ENCODE data around the gene NUP62.
"Not testable (repeated sequence)": the region's sequence is repeated elsewhere in the genome, so short reads cannot be mapped to it uniquely, and the experiment has no call there.

The NUP62 gene

DNA sequence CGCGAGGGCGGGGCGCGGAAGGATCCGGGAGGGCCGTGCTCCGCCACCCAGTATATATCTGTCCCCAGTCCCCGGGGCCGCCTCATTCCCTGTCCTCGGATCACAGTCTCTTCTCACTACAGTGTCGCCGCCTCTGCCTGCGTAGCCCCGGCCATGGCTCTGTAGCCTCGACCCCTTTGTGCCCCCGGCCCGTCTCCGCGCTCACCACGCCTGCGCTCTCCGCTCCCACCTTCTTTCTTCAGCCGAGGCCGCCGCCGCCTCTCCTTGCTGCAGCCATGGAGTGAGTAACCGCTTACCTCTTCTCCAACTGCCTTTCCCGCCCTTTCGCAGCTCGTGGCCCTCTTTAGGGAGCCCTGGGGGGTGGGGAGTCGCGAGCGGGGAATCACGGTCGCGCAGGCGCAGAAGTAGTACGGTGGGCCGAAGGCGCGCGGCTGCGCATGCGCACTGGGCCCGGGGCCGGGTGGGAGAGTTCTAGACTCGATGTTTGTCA is at the start of gene NUP62, which contains the start of gene ATF5:
Gene NUP62 (minus strand): TSS at position 384 of the 490 bp plus-strand sequence. CDS start 19,697 bp downstream, outside the sequence.
Gene ATF5 (plus strand): TSS at position 85 of the 490 bp plus-strand sequence. CDS start 1,646 bp downstream, outside the sequence.
- DNase-seq (ENCODE audit: low read depth in 2 of 2), result peak; percentile 85 to 88

- no peak for DNase-seq (ENCODE audit: low read depth in 2 of 2)
These were observed 49.0 kb upstream of the NUP62 start for GRCh38 chr19:49978324-49978723.

DNA sequence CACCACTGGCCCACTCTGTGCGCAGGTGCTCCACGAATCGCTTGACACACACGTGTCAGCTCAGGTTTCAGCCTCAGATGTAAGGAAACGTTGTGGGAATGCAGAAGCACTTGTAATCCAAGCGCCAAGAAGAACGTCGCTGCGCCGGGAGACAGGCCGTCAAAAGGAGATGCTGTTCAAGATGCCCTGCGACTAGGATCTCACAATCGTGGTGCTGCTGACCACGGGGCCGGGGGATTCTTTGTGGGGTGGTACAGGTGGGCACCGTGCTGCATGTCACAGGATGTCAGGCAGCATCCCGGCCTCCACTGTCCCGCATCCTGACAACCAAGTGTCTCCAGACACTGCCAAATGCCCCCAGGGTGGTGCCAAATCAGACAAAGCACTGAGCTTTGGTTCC is 48.6 kb upstream of the NUP62 start:
- no peak for DNase-seq (ENCODE audit: low read depth in 2 of 2)

GRCh38 chr19:49977076-49977475 is 47.8 kb upstream of the NUP62 start:
- no peak for DNase-seq (ENCODE audit: low read depth in 2 of 2)

GRCh38 chr19:49976496-49976895 is 47.2 kb upstream of the NUP62 start:
- no peak for DNase-seq (ENCODE audit: low read depth in 2 of 2)

DNA sequence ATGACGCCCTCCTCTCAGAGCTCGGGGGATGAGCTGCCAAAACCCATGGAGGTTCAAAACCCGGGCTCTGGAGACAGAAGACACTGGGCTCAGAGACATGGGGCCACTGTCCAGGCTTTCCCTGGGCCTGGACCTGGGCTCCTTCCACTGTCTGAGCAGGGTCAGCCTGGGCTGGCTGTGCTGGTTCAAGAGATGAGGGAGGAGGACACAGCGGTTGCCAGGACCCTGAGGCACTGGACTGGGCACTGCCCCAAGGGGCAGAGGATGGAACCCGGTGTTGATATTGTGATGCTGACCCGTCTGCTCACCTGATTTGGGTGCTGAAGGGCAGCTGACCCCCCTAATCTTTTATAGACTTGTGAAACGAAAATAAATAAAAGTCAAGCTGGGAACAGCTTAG is 45.7 kb upstream of the NUP62 start:
- no peak for DNase-seq (ENCODE audit: low read depth in 2 of 2)

GRCh38 chr19:49973987-49974386 is 44.7 kb upstream of the NUP62 start:
- DNase-seq (ENCODE audit: low read depth in 2 of 2), result no peak

DNA sequence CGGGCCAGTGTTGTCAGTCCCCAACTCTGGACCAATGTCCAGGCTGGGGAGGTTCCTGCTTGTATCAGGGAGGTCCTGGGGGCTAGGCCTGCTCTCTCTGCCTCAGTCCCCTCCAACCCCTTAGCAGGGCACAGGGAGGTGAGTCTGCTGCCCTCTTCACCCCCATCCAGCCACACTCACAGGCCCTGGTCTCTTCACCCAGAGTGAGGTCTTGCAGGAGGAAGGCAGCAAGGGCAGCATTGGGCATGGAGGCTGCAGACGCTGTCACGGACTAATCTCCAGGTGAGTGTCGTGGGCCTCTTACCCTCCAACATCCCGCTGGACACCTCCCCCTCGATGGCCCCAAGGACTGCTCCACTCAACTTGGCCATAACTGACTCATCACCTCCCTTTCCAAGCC is 43.5 kb upstream of the NUP62 start:
- DNase-seq (ENCODE audit: low read depth in 2 of 2), result no peak

DNA sequence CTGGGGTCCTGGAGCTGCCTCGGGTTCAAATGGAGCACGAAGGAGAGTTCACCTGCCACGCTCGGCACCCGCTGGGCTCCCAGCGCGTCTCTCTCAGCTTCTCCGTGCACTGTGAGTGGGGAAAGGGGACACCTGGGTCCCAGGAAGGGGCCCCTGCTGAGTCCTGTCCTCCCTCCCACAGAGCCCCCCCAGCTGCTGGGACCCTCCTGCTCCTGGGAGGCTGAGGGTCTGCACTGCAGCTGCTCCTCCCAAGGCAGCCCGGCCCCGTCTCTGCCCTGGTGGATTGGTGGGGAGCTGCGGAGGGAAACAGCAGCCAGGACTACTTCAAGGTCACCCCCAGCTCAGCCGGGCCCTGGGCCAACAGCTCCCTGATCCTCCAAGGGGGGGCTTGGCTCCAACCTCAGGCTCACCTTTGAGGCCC is 42.7 kb upstream of the NUP62 start:
- no peak for DNase-seq (ENCODE audit: low read depth in 2 of 2)

DNA sequence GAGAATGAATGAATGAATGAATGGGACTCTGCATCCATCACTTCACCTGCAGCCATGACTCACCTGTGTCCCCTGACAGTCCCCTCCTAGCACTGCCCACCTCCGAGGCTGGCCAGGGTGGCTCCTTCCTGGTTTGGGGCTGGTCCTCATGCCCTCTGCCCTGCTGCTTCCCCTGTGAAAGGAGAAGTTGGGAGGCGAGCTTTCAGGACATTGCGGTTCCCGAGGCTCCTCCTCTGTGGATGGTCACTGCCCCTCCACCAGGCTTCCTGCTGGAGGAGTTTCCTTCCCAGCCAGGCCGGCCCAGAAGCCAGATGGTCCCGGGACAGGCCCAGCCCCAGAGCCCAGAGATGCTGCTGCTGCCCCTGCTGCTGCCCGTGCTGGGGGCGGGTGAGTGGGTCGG is 40.1 kb upstream of the NUP62 start:
- DNase-seq (ENCODE audit: low read depth in 2 of 2), result not testable (repeated sequence)

DNA sequence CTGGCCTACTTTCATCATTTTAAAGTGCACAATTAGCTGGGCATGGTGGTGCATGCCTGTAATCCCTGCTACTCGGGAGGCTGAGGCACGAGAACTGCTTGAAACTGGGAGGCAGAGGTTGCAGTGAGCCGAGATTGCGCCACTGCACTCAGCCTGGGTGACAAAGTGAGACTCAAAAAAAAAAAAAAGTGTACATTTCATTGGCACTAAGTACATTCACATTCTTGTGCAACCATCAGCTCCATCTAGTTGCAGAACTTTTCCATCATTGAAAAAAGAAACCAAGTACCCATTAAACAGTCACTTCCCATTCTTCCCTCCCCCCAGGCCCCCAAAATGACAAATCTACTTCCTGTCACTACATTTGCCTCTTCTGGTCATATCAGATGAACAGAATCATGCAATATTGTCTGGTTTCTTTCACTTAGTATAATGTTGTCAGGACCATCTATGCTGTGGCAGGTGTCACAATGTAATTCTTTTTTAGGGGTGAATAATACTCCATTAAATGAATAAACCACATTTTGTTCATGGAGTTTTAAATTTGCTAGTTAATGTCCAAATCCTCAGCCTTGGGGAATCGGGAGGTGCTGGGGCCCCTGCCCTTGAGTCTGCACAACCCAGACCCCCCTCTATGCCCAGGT is 39.1 kb upstream of the NUP62 start:
- no peak for DNase-seq (ENCODE audit: low read depth in 2 of 2)

DNA sequence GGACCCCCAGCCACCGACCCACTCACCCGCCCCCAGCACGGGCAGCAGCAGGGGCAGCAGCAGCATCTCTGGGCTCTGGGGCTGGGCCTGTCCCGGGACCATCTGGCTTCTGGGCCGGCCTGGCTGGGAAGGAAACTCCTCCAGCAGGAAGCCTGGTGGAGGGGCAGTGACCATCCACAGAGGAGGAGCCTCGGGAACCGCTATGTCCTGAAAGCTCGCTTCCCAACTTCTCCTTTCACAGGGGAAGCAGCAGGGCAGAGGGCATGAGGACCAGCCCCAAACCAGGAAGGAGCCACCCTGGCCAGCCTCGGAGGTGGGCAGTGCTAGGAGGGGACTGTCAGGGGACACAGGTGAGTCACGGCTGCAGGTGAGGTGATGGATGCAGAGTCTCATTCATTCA is 31.7 kb upstream of the NUP62 start, which contains the start of gene SIGLEC11:
Gene SIGLEC11 (minus strand): TSS at position 193 of the 400 bp plus-strand sequence. CDS start 91 bp downstream, at position 102.
- not testable (repeated sequence) for DNase-seq (ENCODE audit: low read depth in 2 of 2)

DNA sequence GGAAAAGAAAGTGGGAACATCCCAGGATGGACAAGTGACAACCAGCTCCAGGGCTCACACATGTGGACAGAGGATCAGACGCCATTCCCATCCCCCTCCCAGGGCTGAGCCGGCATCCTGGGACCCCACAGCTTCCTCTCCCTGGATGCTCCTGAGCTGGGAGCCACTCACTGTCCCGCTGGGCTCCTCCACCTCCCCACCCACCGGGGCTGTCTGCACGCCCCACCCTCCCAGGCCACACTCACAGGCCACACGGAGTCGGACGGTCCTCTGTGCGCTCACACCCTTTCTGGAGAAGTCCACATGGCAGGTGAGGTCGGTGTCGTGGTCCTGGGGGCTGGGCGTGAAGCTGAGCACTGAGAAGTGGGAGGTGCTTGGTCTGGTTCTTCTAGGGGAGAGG is 30.6 kb upstream of the NUP62 start:
- not testable (repeated sequence) for DNase-seq (ENCODE audit: low read depth in 2 of 2)

DNA sequence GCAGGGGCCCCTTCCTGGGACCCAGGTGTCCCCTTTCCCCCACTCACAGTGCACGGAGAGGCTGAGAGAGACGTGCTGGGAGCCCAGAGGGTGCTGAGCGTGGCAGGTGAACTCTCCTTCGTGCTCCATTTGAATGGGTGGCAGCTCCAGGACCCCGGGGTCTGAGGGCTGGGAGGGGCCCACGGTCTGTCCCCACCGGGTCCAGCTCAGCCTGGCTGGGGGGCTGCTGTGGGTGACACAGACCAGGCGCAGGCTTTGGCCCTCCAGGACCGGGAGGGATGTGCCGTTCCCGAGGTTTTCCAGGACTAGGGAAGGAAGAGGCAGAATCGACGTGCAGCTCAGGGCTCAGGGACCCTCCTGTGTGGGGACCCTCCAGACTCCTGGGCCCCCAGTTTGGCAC is 29.3 kb upstream of the NUP62 start:
- DNase-seq (ENCODE audit: low read depth in 2 of 2), result not testable (repeated sequence)

- DNase-seq (ENCODE audit: low read depth in 2 of 2), result not testable (repeated sequence)
These were observed 28.8 kb upstream of the NUP62 start for GRCh38 chr19:49958144-49958543.

DNA sequence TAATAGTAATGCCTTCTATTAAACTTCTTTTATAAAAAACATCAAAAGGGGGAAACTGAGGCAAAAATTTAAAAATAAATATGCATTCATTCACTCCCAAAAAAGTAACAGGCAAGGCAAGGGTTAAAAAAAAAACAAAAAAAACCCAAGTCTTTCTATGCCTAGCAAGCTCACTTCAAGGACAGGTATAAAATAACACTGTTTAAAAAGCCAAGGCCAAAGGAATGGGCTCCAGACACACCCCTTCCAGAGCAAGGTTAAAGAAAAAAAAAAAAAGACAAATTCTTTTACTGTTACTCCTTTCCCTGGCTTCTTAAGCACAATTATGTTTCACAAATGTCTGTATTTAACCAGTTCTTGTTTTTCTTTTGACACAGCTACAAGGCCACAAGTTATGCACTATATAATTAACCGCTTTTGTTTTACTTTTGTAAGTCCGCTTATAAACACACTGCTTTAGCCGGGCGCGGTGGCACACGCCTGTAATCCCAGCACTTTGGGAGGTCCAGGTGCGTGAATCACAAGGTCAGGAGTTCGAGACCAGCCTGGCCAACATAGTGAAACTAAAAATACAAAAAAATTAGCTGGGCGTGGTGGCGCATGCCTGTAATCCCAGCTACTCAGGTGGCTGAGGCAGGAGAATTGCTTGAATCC is 28.1 kb upstream of the NUP62 start:
- no peak for DNase-seq (ENCODE audit: low read depth in 2 of 2)

- no peak for DNase-seq (ENCODE audit: low read depth in 2 of 2)
These were observed 26.8 kb upstream of the NUP62 start for GRCh38 chr19:49956115-49956495.

DNA sequence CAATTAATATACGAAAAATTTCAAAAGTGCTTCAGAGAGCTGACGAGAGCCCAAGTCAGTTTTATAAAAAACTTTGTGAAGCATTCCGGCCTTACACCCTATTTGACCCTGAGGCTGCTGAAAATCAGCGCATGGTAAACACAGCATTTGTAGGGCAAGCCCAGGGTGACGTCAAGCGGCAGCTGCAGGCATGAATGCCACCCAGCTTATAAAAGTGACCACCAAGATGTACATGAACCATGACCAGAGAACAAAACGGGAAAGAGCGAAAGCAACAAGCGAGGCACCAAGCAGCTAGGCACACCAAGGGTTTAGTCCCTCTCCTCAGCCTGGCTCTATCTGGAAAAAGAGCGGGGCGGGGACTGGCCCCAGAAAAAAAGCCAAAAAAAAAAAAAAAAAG is 25.6 kb upstream of the NUP62 start:
- DNase-seq (ENCODE audit: low read depth in 2 of 2), result no peak

GRCh38 chr19:49954092-49954829 is 25.0 kb upstream of the NUP62 start:
- no peak for DNase-seq (ENCODE audit: low read depth in 2 of 2)

GRCh38 chr19:49953416-49953815 is 24.1 kb upstream of the NUP62 start:
- DNase-seq (ENCODE audit: low read depth in 2 of 2), result no peak

DNA sequence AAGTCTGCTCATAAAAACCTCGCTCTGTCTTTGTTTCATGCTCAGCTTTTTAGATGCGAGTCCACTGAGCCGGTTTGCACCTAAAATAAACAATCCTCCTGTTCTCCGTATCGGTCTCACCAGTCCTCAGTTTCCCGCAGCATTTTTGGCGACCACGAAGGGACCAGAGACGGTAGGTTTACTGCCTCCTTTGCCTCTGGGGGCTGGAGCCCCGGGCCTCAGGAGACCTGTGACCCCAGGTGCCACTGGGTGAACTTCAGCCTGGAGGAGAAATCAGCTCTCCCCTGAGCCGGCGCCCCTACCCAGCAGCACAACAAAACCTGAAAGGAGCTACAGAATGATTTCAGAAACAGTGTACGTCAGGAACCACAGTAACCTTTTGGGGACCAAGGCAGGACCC is 23.6 kb upstream of the NUP62 start:
- DNase-seq (ENCODE audit: low read depth in 2 of 2), result no peak

GRCh38 chr19:49952479-49952836 is 23.2 kb upstream of the NUP62 start:
- no peak for DNase-seq (ENCODE audit: low read depth in 2 of 2)
